Testis (tissue), 3 donors: Measurements from ENCODE around the gene KCNIP2. TPM values are rescaled to one million over a fixed set of nuclear protein-coding genes. Genes with fewer than 3 reads are reported as not detected.

ENCODE experiments used
- DNase-seq: peaks from one replicate; pipeline ENCODE4 v3.0.0-alpha.2; 2019
- H3K27ac ChIP-seq, 2 donors: fragments of 200-600 bp; sonication (generic); one replicate each; pipeline ENCODE4 v1.5.1; 2019
- H3K27me3 ChIP-seq: fragments of 200-600 bp; sonication (generic); one replicate; pipeline ENCODE4 v1.5.1; 2019
- H3K36me3 ChIP-seq: fragments of 200-600 bp; sonication (generic); one replicate; pipeline ENCODE4 v1.5.1; 2017; ENCODE audit warnings: low read depth; ENCODE audit errors: missing control alignments
- H3K4me1 ChIP-seq: fragments of 200-600 bp; sonication (generic); one replicate; pipeline ENCODE4 v1.5.1; 2019
- H3K4me3 ChIP-seq, 2 donors: fragments of 200-600 bp; sonication (generic); one replicate each; pipeline ENCODE4 v1.5.1; 2017 to 2019
- H3K9me3 ChIP-seq: fragments of 200-600 bp; sonication (generic); one replicate; pipeline ENCODE4 v1.5.1; 2017
- CTCF ChIP-seq, 3 experiments: fragments of 450-650 bp in 2 of 3; fragments of 200-600 bp in 1 of 3; sonication (generic) in 1 of 3; IDR thresholded peaks; one replicate each; pipeline ENCODE4 v1.5.1; 2016 to 2019; ENCODE audit warnings: antibody characterized with exemption in 3 of 3, mild to moderate bottlenecking in 2 of 3, moderate library complexity in 1 of 3
- POLR2A ChIP-seq: fragments of 450-650 bp; IDR thresholded peaks from one replicate; pipeline ENCODE4 v1.6.1; 2017; ENCODE audit warnings: antibody characterized with exemption, mild to moderate bottlenecking, moderate library complexity
- WGBS, 2 donors: methylation state at CpG; one replicate each; pipeline ENCODE4 v1.1.5; 2018; 5-methylcytosine and 5-hydroxymethylcytosine counted together
- intact Hi-C: fragments of 100-400 bp; cut with DNase I; formaldehyde crosslinking; loops from one replicate; pipeline ENCODE4 v1.15.1; 2023; ENCODE audit warnings: low total_unique reads
- polyA plus RNA-seq: library from polyadenylated mRNA; stranded (reverse); fragments of 350-450 nt; fragmentation: Illumina TruSeq; extraction: RNeasy Lipid Tissue Mini Kit (QIAGEN cat#74804); gene quantifications from one replicate; pipeline ENCODE4 v1.2.3, GENCODE V29; 2014; ENCODE audit warnings: low read depth, low replicate concordance; ENCODE audit not compliant: insufficient read depth
- total RNA-seq, 2 donors: library from RNA; depleted of rRNA; stranded (reverse); fragments of >200 nt; gene quantifications; one replicate each; pipeline ENCODE4 v1.2.3, GENCODE V29; 2016

The KCNIP2 gene
- total and polyA plus RNA-seq, 3 donors from 2014 or later, result 5.1 to 6.8 (median 5.6) TPM

- H3K9me3 ChIP-seq, result no peaks in the 10 kb centered on the region
- intact Hi-C loops, result no loop called here
- H3K27ac ChIP-seq, result no peak overlapping the region
- no peak for TF ChIP-seq CTCF (IDR thresholded peaks at IDR 0.05)
- TF ChIP-seq POLR2A, result no peak
- H3K27me3 ChIP-seq, result no peaks in the 10 kb centered on the region
- no peak for DNase-seq
- H3K36me3 ChIP-seq, result no peaks in the 10 kb centered on the region
- no peak overlapping the region for H3K4me3 ChIP-seq
- H3K4me1 ChIP-seq, result peaks cover 12% of the 10 kb centered on the region
- WGBS, 2 donors, result 70 to 83% methylated on average over 2 of the region's 2 CpGs
Measured at GRCh38 chr10:101785801-101786200, 57.8 kb downstream of the KCNIP2 start.

- H3K9me3 ChIP-seq, result no peaks in the 10 kb centered on the region
- intact Hi-C loops, result no loop called here
- TF ChIP-seq CTCF (IDR thresholded peaks at IDR 0.05) (no peak), POLR2A (no peak)
- no peak for DNase-seq
- no peak overlapping the region for H3K27ac ChIP-seq
- no peak overlapping the region for H3K4me3 ChIP-seq
- peaks cover 19% of the 10 kb centered on the region for H3K4me1 ChIP-seq
- no peaks in the 10 kb centered on the region for H3K36me3 ChIP-seq
- H3K27me3 ChIP-seq, result no peaks in the 10 kb centered on the region
- 66 to 72% methylated on average over 2 of the region's 2 CpGs for whole genome bisulfite sequencing, 2 donors
Measured at GRCh38 chr10:101784558-101784957, 59.0 kb downstream of the KCNIP2 start.

GRCh38 chr10:101783736-101784118 lies 59.9 kb downstream of the KCNIP2 start:
- Histone ChIP-seq H3K27me3 (no peaks in the 10 kb centered on the region), H3K9me3 (no peaks in the 10 kb centered on the region), H3K4me3 (peak overlapping the region; percentile 62 to 71), H3K4me1 (peaks cover 27% of the 10 kb centered on the region), H3K27ac (peak overlapping the region in 1 of 2 donors; percentile 25), H3K36me3 (no peaks in the 10 kb centered on the region)
- DNase-seq, result peak; percentile 15
- intact Hi-C loops, result no loop called here
- no peak for TF ChIP-seq CTCF (IDR thresholded peaks at IDR 0.05)
- no peak for TF ChIP-seq POLR2A
- 41 to 49% methylated on average over 10 of the region's 10 CpGs for WGBS, 2 donors

GRCh38 chr10:101782811-101783735 lies 60.5 kb downstream of the KCNIP2 start, which contains the start of gene NPM3:
Gene NPM3 (minus strand): TSS chr10:101783446. CDS start chr10:101783390, 56 bp downstream.
- Histone ChIP-seq H3K4me3 (peak within 1 kb of the TSS; percentile 62 to 71), H3K27ac (peak within 1 kb of the TSS in 1 of 2 donors; percentile 25), H3K27me3 (no peaks in the 10 kb centered on the region), H3K36me3 (no peaks in the 10 kb centered on the region), H3K4me1 (peaks cover 27% of the 10 kb centered on the region), H3K9me3 (no peaks in the 10 kb centered on the region)
- peak in 1 of 3 experiments; percentile 13 for TF ChIP-seq CTCF (IDR thresholded peaks at IDR 0.05)
- no peak for TF ChIP-seq POLR2A
- intact Hi-C loops, result no loop called here
- 1 to 2% methylated on average over 42 to 57 of the region's 57 CpGs for WGBS, 2 donors
- peak; percentile 97 for DNase-seq
